ENCODE measurements around the gene NRAP.

- no peak for TF ChIP-seq CTCF (conservative IDR thresholded peaks at IDR 0.05)
- no peak for TF ChIP-seq EZH2 (IDR thresholded peaks at IDR 0.05; ENCODE audit: low read depth)
Measured at GRCh38 chr10:113625461-113626186, 38.2 kb downstream of the NRAP start.
